ENCODE data around the gene CHST7.

- TF ChIP-seq, protein P1, sequence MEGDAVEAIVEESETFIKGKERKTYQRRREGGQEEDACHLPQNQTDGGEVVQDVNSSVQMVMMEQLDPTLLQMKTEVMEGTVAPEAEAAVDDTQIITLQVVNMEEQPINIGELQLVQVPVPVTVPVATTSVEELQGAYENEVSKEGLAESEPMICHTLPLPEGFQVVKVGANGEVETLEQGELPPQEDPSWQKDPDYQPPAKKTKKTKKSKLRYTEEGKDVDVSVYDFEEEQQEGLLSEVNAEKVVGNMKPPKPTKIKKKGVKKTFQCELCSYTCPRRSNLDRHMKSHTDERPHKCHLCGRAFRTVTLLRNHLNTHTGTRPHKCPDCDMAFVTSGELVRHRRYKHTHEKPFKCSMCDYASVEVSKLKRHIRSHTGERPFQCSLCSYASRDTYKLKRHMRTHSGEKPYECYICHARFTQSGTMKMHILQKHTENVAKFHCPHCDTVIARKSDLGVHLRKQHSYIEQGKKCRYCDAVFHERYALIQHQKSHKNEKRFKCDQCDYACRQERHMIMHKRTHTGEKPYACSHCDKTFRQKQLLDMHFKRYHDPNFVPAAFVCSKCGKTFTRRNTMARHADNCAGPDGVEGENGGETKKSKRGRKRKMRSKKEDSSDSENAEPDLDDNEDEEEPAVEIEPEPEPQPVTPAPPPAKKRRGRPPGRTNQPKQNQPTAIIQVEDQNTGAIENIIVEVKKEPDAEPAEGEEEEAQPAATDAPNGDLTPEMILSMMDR (IDR thresholded peaks at IDR 0.05) = no peak
- TF ChIP-seq POLR2A (IDR thresholded peaks at IDR 0.05) (no peak), EP300 (IDR thresholded peaks at IDR 0.05) (no peak)
These were observed 48.0 kb downstream of the CHST7 start for GRCh38 chrX:46621572-46621971.

Measured in gastroesophageal sphincter (tissue), 3 donors.